GM15510 (cell line): ENCODE data around the gene CBLL1.

ENCODE experiments used
- POLR2A ChIP-seq: IDR thresholded peaks from 3 replicates; pipeline ENCODE4 v1.6.1; 2011; ENCODE audit warnings: borderline replicate concordance; ENCODE audit not compliant: insufficient read length; ENCODE audit errors: extremely low read depth

CBLL1 gene, protein sequence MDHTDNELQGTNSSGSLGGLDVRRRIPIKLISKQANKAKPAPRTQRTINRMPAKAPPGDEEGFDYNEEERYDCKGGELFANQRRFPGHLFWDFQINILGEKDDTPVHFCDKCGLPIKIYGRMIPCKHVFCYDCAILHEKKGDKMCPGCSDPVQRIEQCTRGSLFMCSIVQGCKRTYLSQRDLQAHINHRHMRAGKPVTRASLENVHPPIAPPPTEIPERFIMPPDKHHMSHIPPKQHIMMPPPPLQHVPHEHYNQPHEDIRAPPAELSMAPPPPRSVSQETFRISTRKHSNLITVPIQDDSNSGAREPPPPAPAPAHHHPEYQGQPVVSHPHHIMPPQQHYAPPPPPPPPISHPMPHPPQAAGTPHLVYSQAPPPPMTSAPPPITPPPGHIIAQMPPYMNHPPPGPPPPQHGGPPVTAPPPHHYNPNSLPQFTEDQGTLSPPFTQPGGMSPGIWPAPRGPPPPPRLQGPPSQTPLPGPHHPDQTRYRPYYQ

DNA sequence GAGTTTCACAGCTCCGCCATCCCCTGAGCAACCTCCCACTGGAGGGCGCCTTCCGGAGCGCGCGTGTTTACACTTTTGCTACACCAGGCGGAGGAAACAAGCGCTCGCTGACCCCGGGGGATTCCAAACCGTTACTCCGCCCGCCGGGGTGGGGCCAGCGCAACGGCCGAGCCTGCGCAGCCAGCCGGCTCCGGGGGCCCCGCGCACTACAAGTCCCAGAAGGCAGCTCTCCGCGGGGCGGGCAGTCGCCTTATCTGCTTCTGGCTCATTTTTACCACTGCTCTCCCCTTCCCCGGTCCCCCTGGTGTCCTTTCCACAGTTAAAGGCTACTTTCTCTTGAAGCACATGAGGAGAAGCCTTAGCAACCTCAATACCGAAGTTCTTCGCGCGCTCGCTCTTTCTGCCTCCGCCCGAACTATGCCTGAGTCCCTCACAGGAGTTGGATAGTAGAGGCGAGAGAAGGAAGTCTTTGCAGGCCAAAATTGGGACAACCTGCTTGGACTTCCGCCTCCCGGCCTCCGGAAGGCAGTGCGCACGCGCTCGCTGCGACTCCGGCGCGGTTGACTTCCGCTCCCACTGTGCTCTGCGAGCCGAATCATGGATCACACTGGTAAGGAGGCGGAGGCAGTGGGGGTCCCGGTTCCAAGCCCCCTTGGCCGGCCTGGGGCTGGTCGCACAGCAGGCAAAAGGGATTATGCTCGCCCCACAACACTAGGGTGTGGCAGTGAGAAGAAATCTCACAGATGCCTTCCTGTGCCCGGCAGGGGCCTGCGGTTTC lies at the start of gene CBLL1:
Gene CBLL1, plus strand, starts transcription at position 576 of the 778 bp plus-strand sequence. Its CDS starts 22 bp downstream, at position 598.
- TF ChIP-seq POLR2A = peak; percentile 83

- TF ChIP-seq POLR2A = no peak
Observed at GRCh38 chr7:107694386-107694785, 49.6 kb upstream of the CBLL1 start.

DNA sequence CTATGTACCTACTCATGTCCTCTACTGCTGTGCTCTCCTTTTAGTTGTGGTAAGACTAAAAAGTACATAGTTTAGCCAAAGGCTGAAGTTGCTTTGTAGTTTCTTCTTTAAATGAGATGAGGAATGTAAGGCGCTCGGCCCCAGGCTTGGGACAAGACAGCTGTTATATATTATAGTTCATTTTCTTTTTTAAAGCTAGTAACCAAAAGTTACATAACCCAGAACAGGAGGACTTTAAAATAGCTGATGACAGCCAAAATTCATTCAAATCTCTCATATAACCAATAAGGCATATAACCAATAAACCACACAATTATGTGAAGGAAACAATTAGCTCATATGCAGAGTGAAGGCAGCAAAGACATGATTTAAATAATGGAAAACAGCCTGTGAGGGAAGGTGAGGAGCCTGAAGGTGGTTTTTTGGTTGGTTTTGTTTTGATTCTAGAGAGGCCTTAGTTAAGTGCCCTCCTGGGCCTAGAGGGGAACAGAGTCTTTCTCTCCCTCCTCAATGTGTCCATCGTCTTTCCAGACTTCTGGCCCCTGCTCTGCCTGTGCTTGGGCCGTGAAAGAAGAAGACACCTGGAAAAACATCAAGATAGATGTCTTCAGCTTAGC lies 47.5 kb upstream of the CBLL1 start:
- no peak for TF ChIP-seq POLR2A

GRCh38 chr7:107697321-107698049 lies 46.5 kb upstream of the CBLL1 start:
- TF ChIP-seq POLR2A = no peak

- TF ChIP-seq POLR2A = no peak
Observed at GRCh38 chr7:107700570-107700969, 43.4 kb upstream of the CBLL1 start.

DNA sequence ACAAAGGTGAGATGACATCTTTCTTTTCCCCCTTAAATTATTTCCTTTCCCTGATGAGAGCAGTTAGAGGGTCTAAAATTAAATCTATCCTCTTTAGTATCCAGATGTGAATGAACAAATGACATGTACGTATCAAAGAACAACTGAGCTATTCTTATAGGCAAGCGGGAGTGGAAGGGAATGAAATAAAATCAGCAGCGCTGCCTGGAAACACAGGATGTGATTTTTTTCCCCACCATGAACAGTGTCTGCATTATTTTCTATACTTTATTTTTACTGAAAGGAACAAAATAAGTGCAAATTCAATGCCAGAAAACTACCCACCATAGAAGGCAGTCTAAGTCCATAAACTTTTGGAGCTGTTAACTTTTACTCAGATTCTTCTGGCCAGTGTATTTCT lies 42.8 kb upstream of the CBLL1 start:
- TF ChIP-seq POLR2A = no peak

GRCh38 chr7:107703219-107703618 lies 40.7 kb upstream of the CBLL1 start:
- TF ChIP-seq POLR2A = no peak

DNA sequence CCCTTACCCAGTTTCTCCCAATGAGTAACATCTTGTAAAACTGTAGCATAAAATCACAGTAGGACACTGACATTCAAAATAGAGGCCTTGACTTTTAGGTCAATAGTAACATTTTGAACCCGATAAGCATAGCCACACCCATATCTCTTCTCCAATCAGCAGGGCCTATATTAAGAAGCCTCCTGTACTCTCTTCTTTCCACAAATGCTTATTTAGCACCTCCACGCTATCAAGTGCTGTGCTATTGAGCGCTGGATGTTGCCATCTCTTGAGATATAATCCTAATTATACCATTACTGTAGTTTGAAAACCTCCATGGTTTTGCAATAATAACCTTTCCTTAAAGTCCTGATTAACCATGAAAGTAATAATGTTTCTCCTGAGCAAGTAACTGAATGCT lies 40.1 kb upstream of the CBLL1 start:
- TF ChIP-seq POLR2A = no peak

DNA sequence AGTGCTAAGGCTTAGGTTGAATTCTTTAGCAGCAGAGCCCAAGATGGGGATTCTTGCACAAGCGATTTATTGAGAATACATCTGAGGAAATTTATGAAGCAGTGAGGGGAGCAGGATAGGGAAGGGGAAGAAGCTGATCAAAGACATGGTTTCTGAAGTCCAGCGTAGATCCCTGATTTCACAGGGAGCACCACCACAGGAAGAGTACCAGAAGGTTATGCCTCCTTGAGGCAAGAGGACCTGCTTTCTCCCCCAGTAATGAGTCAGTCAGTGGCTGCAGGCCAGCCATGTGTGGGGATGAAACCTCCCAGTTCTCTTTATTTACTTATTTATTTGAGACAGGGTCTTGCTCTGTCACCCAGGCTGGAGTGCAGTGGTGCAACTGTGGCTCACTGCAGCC lies 35.0 kb upstream of the CBLL1 start:
- no peak for TF ChIP-seq POLR2A

- TF ChIP-seq POLR2A = no peak
Observed at GRCh38 chr7:107711301-107711700, 32.6 kb upstream of the CBLL1 start.

GRCh38 chr7:107712025-107712424 lies 31.9 kb upstream of the CBLL1 start:
- TF ChIP-seq POLR2A = no peak

GRCh38 chr7:107712896-107713295 lies 31.0 kb upstream of the CBLL1 start:
- TF ChIP-seq POLR2A = no peak

DNA sequence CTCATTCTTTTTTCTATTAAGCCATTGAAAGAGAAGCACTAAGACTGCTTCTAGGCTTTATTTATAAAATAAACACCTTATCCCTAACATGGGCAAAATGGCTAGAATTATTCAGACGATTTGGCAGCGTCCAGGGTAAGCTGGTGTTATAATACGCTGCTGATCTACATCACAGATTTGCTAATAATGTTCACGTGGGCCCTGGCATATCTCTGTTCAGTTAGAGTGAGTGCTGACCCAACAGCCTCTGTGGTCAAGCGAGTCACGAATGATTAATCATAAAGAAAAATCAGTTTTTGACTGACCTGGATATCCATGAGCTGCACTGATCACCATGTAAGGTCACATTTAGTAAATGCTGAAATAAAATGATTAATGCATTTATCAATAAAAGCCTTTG lies 28.4 kb upstream of the CBLL1 start:
- TF ChIP-seq POLR2A = no peak

- no peak for TF ChIP-seq POLR2A
Observed at GRCh38 chr7:107718456-107719193, 25.3 kb upstream of the CBLL1 start.
